ENCODE measurements around the gene KCNB1. TPM values are rescaled to one million over a fixed set of nuclear protein-coding genes. Genes with fewer than 3 reads are reported as not detected.

KCNB1 gene
- total RNA-seq, 4 donors from 2014 or later = 1.9 to 5.6 (median 2.3) TPM

DNA sequence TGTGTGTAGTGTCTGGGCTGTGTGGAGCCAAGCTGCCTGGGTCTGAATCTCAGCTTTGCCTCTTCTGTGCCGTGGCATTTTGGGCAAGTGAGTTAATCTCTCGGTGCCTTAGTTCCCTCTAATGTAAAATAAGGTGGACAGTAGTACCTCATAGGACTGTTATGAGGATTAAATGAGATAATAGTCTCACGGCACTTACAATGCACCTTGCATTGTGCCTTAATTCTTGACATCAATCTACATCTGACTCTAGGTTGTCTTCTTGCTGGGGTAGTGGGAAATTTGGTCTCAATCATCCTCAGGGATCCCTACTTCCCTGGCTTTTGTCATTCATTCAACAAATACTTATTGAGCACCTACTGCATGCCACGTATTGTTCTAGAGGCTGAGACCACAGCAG lies 133.9 kb downstream of the KCNB1 start:
- WGBS, 2 donors (ENCODE audit: low coverage in 1 of 2) = 79 to 83% methylated on average over 1 to 4 of the region's 4 CpGs
- H3K4me1 ChIP-seq = peaks cover 3 to 13% (median 9%) of the 10 kb centered on the region in 4 donors
- TF ChIP-seq POLR2AphosphoS5 (IDR thresholded peaks at IDR 0.05) = no peak
- TF ChIP-seq POLR2A (IDR thresholded peaks at IDR 0.05) = no peak
- TF ChIP-seq, protein P1, sequence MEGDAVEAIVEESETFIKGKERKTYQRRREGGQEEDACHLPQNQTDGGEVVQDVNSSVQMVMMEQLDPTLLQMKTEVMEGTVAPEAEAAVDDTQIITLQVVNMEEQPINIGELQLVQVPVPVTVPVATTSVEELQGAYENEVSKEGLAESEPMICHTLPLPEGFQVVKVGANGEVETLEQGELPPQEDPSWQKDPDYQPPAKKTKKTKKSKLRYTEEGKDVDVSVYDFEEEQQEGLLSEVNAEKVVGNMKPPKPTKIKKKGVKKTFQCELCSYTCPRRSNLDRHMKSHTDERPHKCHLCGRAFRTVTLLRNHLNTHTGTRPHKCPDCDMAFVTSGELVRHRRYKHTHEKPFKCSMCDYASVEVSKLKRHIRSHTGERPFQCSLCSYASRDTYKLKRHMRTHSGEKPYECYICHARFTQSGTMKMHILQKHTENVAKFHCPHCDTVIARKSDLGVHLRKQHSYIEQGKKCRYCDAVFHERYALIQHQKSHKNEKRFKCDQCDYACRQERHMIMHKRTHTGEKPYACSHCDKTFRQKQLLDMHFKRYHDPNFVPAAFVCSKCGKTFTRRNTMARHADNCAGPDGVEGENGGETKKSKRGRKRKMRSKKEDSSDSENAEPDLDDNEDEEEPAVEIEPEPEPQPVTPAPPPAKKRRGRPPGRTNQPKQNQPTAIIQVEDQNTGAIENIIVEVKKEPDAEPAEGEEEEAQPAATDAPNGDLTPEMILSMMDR (IDR thresholded peaks at IDR 0.05) = no peak
- no peak for TF ChIP-seq EP300 (IDR thresholded peaks at IDR 0.05; ENCODE audit: low read depth)
- no peaks in the 10 kb centered on the region for H3K36me3 ChIP-seq
- H3K4me3 ChIP-seq = no peak overlapping the region
- no peaks in the 10 kb centered on the region for H3K9me3 ChIP-seq
- intact Hi-C loops (cut with DNase I; ENCODE audit: low total_unique reads) (no loop called here), in situ Hi-C loops (cut with MboI; ENCODE audit: low pct_ligation_motif_present in 1 of 4, low pct_unique_long_range_greater_than_20kb in 1 of 4, low sequenced_read_pairs in 3 of 4) (loop anchor here in 2 of 4 donors (25.0 kb wide), 1 partner anchor 514 kb away; no protein-coding TSS in a partner anchor)
- H3K27me3 ChIP-seq = peaks cover under 1% of the 10 kb centered on the region
- DNase-seq = no peak
- H3K27ac ChIP-seq = no peak overlapping the region

DNA sequence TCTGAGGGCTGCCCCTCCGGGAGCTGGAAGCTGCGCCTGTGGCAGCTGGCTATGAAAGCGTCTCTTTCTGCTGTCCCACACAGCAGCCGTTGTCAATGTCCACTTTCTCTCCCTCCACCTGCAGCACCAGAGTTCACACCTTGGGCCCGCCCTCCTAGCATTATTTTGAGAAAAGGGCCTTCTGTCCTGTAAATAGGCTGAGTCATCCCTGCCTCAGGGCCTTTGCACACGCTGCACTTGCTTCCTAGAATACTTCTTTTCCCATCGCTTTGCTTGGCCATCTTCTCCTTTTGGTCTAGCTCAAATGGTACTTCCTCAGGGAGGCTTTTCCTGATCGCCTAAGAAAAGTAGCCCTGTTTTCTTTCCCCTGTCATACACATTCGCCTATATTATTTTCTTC lies 135.3 kb downstream of the KCNB1 start:
- intact Hi-C loops (cut with DNase I; ENCODE audit: low total_unique reads) = no loop called here
- Histone ChIP-seq H3K9me3 (no peaks in the 10 kb centered on the region), H3K4me3 (no peak overlapping the region), H3K36me3 (no peaks in the 10 kb centered on the region), H3K27me3 (no peaks in the 10 kb centered on the region), H3K27ac (no peak overlapping the region), H3K4me1 (peaks cover 3 to 13% (median 9%) of the 10 kb centered on the region in 4 donors)
- in situ Hi-C loops (cut with MboI; ENCODE audit: low pct_ligation_motif_present in 1 of 4, low pct_unique_long_range_greater_than_20kb in 1 of 4, low sequenced_read_pairs in 3 of 4) = loop anchor here in 2 of 4 donors (25.0 kb wide), 1 partner anchor 515 kb away; no protein-coding TSS in a partner anchor
- TF ChIP-seq EP300 (IDR thresholded peaks at IDR 0.05; ENCODE audit: low read depth) (no peak), POLR2AphosphoS5 (IDR thresholded peaks at IDR 0.05) (no peak), POLR2A (IDR thresholded peaks at IDR 0.05) (no peak)
- TF ChIP-seq, protein P1 (IDR thresholded peaks at IDR 0.05) = no peak
- WGBS, 2 donors (ENCODE audit: low coverage in 1 of 2) = 85 to 96% methylated on average over 4 to 9 of the region's 9 CpGs
- no peak for DNase-seq

DNA sequence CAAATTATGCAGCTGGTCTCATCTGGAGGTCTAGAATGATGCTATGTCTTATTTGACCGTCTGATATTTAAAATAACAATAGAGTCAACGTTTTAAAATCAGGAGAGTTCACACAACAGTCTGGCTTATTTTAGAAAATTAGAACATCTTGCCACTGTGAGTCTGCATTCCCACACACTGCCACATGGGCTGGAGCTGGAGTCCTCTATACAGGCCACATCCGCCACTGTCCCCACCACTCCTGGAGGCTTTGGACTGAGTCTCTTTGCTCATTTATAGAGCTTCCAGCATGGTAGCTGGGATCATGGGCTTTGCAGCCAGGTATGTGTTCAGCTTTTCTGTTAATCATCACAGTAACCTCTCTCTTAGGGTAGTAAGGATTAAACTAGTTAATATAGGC lies 135.8 kb downstream of the KCNB1 start:
- Histone ChIP-seq H3K27me3 (no peaks in the 10 kb centered on the region), H3K4me1 (peaks cover 3 to 13% (median 9%) of the 10 kb centered on the region in 4 donors), H3K27ac (no peak overlapping the region), H3K36me3 (no peaks in the 10 kb centered on the region), H3K4me3 (no peak overlapping the region), H3K9me3 (no peaks in the 10 kb centered on the region)
- TF ChIP-seq POLR2AphosphoS5 (IDR thresholded peaks at IDR 0.05) = no peak
- no peak for TF ChIP-seq POLR2A (IDR thresholded peaks at IDR 0.05)
- 50 to 74% methylated on average over 2 to 3 of the region's 3 CpGs for WGBS, 2 donors (ENCODE audit: low coverage in 1 of 2)
- no peak for DNase-seq
- intact Hi-C loops (cut with DNase I; ENCODE audit: low total_unique reads) = no loop called here
- in situ Hi-C loops (cut with MboI; ENCODE audit: low pct_ligation_motif_present in 1 of 4, low pct_unique_long_range_greater_than_20kb in 1 of 4, low sequenced_read_pairs in 3 of 4) = loop anchor here in 2 of 4 donors (25.0 kb wide), 1 partner anchor 516 kb away; no protein-coding TSS in a partner anchor

DNA sequence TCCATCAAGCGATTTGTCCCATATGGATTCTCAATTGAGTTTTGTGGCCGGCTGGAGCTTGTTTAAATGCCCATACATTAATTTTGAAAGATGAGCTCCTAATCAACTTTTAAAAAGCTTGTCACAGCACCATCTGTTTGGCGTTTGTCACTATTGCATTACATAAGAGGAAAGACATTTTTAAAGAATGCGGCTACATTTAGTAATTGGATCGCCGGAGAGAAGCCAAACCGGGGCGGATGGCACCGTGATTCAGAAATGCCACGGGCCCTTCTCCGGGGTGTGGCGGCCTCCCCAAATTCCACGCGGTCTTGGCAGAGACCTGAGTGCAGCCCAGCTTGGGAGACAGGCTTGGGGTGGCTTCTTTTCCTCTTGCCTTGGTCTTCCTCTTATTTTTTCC lies 136.9 kb downstream of the KCNB1 start:
- intact Hi-C loops (cut with DNase I; ENCODE audit: low total_unique reads) = no loop called here

DNA sequence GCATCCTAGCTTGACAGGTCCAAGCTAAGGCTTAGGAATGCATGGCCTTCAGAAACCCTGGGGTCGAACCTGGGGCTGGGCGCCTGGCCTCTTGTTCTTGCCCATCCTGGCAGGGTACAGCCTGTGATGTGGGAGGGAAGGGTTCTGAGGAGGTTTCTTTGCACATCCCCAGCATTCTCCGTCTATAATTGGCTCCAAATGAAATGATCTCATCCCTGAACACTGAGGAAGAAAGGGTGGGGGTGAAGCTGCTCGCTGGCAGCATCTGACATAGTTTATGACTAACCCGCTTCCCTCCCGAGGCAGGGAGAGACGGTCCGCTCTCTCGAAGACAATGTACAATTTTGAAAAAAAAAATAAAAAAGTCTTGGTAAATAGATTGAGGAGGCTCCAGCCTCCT lies 137.5 kb downstream of the KCNB1 start:
- H3K36me3 ChIP-seq = no peaks in the 10 kb centered on the region
- intact Hi-C loops (cut with DNase I; ENCODE audit: low total_unique reads) (no loop called here), in situ Hi-C loops (cut with MboI; ENCODE audit: low pct_ligation_motif_present in 1 of 4, low pct_unique_long_range_greater_than_20kb in 1 of 4, low sequenced_read_pairs in 3 of 4) (loop anchor here in 2 of 4 donors (25.0 kb wide), 1 partner anchor 517 kb away; no protein-coding TSS in a partner anchor)
- DNase-seq = peak; percentile 41
- peaks cover 3 to 10% (median 9%) of the 10 kb centered on the region in 4 donors for H3K4me1 ChIP-seq
- H3K4me3 ChIP-seq = no peak overlapping the region
- TF ChIP-seq POLR2AphosphoS5 (IDR thresholded peaks at IDR 0.05) (peak in 1 of 3 donors; percentile 19), POLR2A (IDR thresholded peaks at IDR 0.05) (no peak), EP300 (IDR thresholded peaks at IDR 0.05; ENCODE audit: low read depth) (no peak)
- TF ChIP-seq, protein P1 (IDR thresholded peaks at IDR 0.05) = no peak
- 0 to 30% methylated on average over 2 to 9 of the region's 9 CpGs for WGBS, 2 donors (ENCODE audit: low coverage in 1 of 2)
- H3K27me3 ChIP-seq = no peaks in the 10 kb centered on the region
- H3K27ac ChIP-seq = peak overlapping the region; percentile 33 to 79 (median 54)
- H3K9me3 ChIP-seq = no peaks in the 10 kb centered on the region

More for the DNA sequence above, 136.9 kb downstream of the KCNB1 start:
- no peak overlapping the region for H3K4me3 ChIP-seq
- no peaks in the 10 kb centered on the region for H3K9me3 ChIP-seq
- no peaks in the 10 kb centered on the region for H3K27me3 ChIP-seq
- TF ChIP-seq POLR2A (IDR thresholded peaks at IDR 0.05) = no peak
- peak in 2 of 3 donors; percentile 7 to 8 for TF ChIP-seq POLR2AphosphoS5 (IDR thresholded peaks at IDR 0.05)
- peaks cover 3 to 13% (median 9%) of the 10 kb centered on the region in 4 donors for H3K4me1 ChIP-seq
- no peaks in the 10 kb centered on the region for H3K36me3 ChIP-seq
- 41 to 72% methylated on average over 5 to 14 of the region's 14 CpGs for WGBS, 2 donors (ENCODE audit: low coverage in 1 of 2)
- DNase-seq = no peak
- in situ Hi-C loops (cut with MboI; ENCODE audit: low pct_ligation_motif_present in 1 of 4, low pct_unique_long_range_greater_than_20kb in 1 of 4, low sequenced_read_pairs in 3 of 4) = loop anchor here in 2 of 4 donors (25.0 kb wide), 1 partner anchor 517 kb away; no protein-coding TSS in a partner anchor
- peak overlapping the region; percentile 33 to 79 (median 54) for H3K27ac ChIP-seq

Measured in transverse colon (tissue), 4 donors.